ENCODE data around the gene DOCK2.

GRCh38 chr5:169913479-169913878 is 276.4 kb downstream of the DOCK2 start:
- TF ChIP-seq CTCF (optimal IDR thresholded peaks at IDR 0.05 in 1 of 3, IDR thresholded peaks at IDR 0.05 in 1 of 3, conservative IDR thresholded peaks at IDR 0.05 in 1 of 3; ENCODE audit: extremely low read depth in 1 of 3, insufficient read depth in 2 of 3, low read length in 3 of 3) (no peak), EZH2 (IDR thresholded peaks at IDR 0.05; ENCODE audit: low read length) (no peak)

All from keratinocyte (primary cell).